Stimulated activated CD4-positive, alpha-beta T cell treated with anti-CD3 and anti-CD28 coated beads, Interleukin-15, amount 100 ng/mL, for 24 hours (primary cell): ENCODE results near the gene ZFP1.
"Not testable (repeated sequence)": the region's sequence is repeated elsewhere in the genome, so short reads cannot be mapped to it uniquely, and the experiment has no call there.

Experiments
- DNase-seq: peaks from one replicate; pipeline ENCODE4 v3.0.0-alpha.2; 2020

Gene ZFP1

GRCh38 chr16:75160386-75160785, 12.1 kb downstream of the ZFP1 start:
- DNase-seq = no peak

DNA sequence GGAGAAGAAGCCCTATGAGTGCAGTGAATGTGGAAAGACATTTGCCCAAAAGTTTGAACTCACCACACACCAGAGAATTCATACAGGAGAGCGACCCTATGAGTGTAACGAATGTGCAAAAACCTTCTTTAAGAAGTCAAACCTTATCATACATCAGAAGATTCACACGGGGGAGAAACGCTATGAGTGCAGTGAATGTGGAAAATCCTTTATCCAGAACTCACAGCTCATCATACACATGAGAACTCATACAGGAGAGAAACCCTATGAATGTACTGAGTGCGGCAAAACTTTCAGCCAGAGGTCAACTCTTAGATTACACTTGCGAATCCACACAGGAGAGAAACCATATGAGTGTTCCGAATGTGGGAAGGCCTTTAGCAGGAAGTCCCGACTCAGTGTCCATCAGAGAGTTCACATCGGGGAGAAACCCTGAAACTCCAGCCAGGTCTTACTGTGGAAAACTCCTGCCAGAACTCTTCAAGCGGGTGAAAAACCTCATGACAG, 21.6 kb downstream of the ZFP1 start:
- DNase-seq = no peak

DNA sequence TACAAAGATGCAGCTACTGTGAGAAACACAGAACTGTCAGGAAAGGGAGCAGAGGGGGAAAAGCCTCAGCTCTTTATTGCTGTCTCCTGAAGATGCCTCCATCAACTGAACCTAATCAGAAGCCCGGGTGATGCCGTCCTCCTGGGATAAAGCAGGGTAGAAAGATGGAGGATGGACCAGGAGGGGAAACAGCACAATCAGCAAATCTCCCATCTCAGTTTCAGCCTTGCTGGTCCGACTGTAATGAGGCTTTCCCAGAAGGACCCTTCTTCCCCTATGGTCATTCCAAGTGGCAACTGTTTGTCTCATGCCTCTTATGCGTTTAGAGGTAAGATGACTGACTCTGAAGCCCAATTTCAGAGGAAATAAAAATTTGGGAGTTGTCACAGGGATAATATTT, 24.3 kb downstream of the ZFP1 start:
- no peak for DNase-seq

GRCh38 chr16:75175074-75175473, 26.8 kb downstream of the ZFP1 start:
- no peak for DNase-seq

DNA sequence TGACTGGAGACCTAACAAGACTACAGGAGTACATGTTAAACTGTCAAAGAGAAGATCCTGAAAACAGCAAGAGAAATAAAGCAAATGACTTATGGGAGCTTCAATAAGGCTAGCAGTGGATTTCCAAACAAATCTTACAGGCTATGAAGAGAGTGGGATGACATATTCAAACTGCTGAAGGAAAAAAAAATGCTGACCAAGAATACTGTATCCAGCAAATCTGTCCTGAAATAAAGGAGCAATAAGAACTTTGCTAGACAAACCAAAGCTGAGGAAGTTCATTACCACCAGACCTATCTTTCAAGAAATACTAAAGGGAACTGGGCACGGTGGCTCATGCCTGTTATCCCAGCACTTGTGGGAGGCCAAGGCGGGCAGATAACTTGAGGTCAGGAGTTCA, 28.6 kb downstream of the ZFP1 start:
- no peak for DNase-seq

DNA sequence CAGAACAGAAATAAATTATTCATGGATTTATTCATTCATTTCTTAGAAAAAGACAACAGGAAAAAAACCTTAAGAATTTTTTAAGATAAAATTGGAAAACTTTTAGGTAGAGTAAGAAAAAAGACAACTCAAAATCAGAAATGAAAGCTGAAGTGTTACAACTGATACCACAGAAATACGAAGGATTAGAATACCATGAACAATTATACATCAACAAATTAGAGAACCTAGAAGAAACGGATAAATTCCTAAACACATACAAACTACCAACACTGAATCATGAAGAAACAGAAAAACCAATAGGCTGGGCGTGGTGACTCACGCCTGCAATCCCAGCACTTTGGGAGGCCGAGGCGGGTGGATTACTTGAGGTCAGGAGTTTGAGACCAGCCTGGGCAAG, 30.9 kb downstream of the ZFP1 start:
- DNase-seq = no peak

GRCh38 chr16:75181630-75182029, 33.3 kb downstream of the ZFP1 start:
- no peak for DNase-seq

GRCh38 chr16:75188832-75189477, 40.6 kb downstream of the ZFP1 start:
- DNase-seq = no peak

DNA sequence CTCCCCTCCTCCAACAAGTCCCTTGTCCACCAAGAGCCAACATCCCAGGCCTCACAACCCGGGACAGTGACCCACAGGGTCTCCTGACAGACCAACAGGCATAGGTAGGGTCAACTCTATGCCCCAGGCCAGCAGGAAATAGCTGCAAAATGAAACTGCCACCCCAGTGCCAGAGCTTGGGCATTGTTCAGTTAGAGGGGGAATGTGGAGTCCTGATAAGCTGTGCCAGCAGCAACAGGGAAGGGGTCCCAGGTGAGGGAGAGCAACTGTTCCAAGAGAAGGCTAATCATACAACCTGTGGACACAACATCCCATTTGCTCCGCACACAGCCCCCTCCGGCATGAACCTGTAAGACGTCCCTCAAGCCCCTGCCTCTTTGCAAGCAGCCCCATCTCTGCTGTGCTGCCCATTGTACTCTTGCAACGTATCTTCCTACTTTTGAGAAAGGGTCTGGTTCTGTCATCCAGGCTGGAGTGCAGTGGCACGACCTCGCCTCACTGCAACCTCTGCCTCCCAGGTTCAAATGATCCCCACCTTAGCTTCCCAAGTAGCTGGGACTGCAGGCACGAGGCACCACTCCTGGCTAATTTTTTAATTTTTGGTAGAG, 41.4 kb downstream of the ZFP1 start:
- DNase-seq = no peak

GRCh38 chr16:75192606-75193264, 44.4 kb downstream of the ZFP1 start:
- no peak for DNase-seq

- no peak for DNase-seq
Measured at GRCh38 chr16:75193265-75193650, 44.9 kb downstream of the ZFP1 start.

DNA sequence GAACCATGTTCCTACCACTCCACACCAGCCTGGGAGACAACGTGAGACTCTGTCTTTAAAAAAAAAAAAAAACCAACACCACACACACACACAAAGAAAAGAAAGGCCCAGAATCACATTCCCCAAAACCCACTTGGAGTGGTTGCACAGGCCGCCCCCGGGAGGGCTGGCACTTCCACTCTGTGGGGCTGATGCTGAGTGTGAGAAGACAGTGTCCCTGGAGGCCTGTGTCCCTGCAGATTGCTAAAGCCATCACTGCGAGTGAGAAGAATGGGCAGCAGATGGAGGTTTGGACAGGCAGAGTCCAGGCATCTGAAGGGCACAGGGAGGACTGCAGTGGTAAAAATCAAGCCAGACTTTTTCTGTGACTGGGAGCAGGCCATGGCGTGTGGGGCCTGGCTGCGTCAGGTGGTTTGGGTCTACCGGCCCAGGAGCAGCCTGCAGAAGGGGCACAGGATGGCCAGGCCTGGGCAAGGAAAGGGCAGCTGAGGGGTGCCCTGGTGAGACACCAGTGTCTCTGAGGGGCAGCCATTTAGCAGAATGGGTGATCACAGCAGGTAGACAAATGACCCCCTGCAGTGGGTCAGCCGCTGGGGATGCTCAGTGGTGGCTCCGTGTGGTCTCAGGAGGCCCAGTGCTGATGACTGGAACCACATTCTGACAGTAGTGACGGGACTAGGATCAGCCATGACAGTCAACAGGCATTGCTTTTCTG, 45.6 kb downstream of the ZFP1 start:
- no peak for DNase-seq

DNA sequence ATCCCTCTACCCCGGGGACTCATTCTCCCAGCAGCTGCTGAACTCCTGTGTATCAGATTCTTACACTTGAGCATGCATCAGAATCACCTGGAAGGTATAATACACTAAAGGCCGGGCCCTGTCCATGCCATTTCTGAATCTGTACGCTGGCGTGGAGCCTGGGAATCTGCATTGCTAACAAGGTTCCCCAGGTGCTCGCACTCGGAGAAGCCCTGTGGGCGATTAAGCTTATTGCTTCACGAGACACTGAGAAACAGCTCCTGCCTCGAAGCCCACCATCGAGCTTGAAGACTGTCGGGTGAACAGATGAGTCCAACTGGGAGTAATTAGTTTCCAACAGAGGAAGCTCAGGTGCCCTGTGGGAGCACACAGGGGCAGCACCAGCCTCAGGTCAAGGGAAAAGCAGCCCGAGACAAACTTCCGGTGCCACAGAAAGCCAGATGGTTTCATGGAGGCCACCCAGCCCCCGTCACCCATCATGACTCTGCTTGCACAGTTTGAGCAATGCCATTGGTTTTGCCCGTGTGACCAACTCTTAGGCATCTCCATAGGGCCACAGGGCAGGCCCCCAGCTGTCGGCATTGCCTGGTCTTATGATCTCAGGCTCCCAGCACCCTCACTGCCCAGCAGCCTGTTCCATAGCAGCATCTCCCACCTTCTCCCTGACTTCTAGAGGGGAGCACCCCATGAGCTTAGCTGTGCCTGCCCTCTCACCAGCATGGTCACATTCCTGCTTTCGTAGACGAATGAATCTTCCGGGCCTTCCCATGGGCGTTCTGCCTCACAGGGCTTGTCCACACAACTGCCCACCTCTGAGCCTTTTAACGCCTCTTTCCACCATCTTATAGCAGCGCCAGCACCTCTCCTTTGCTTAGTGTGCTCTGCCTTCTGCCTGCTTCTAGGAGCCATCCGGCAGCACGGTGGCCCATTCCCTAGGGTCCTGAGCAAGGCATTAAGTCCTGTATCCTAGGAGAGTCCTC, 47.8 kb downstream of the ZFP1 start:
- DNase-seq = no peak

- DNase-seq = no peak
Measured at GRCh38 chr16:75196836-75197235, 48.5 kb downstream of the ZFP1 start.

DNA sequence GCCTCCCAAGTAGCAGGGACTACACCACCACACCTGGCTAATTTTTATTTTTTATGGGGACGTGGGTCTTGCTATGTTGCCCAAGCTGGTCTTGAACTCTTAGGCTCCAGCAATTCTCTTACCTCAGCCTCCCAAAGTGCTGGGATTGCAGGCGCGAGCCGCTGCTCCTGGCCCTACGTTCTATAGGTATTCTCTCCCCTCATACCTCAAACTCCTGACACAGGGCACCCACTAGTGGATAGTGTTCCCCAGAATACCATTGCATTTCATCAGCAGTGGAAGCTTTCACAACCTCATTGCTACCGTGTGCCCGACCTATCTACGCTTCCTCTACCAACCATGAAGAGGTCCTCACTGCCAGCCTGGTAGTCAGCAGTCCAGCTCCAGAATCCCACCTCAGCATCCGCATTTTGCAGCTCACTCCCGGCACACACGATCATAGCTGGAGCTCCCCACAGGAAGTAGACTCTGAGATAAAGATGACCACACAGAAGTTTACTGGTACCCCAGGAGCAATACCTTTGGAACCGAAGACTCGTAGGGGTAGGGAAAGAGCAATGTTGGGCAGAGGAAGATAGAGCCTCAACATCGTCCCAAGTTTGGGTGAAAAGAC, 49.3 kb downstream of the ZFP1 start:
- no peak for DNase-seq

- DNase-seq = no peak
Measured at GRCh38 chr16:75198135-75198600, 49.8 kb downstream of the ZFP1 start.

DNA sequence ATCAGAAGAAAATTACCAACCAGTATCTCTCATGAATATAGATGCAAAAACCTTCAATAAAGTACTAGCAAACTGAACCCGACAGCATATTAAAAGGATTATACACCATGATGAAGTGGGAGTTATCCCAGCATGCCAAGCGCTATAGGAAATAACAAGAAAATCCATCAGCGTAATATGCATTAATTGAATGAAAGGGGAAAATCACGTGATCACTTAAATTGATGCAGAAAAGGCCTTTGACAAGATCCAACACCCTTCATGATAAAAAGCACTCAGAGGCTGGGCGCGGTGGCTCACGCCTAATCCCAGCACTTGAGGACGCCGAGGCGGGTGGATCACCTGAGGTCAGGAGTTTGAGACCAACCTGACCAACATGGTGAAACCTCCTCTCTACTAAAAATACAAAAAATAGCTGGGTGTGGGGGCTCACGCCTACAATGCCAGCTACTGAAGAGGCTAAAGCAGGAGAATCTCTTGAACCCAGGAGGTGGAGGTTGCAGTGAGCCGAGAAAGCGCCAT, 53.8 kb downstream of the ZFP1 start:
- DNase-seq = no peak

DNA sequence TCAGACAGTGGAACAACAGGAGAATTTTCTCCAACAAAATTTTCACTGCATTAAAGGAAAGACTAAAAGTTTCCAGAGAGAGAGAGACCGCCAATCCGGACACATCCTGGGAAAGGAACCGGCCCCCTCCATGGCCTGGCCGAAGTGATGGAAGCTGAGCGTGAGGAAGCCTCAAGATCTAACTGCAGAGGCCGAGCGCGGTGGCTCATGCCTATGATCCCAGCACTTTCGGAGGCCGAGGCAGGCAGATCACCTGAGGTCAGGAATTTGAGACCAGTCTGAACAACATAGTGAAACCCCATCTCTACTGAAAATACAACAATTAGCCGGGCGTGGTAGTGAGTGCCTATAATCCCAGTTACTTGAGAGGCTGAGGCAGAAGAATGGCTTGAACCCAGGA, 54.8 kb downstream of the ZFP1 start:
- no peak for DNase-seq

GRCh38 chr16:75203667-75204409, 55.5 kb downstream of the ZFP1 start:
- DNase-seq = no peak

GRCh38 chr16:75204410-75204758, 56.1 kb downstream of the ZFP1 start:
- DNase-seq = no peak

GRCh38 chr16:75204905-75205304, 56.6 kb downstream of the ZFP1 start:
- not testable (repeated sequence) for DNase-seq
